NCI-H1092 (cell line): ENCODE measurements around the gene ADCY6.

Source experiments
- DNase-seq: peaks from one replicate; lab custom pipeline; 2025; lab: John Stamatoyannopoulos, UW

Gene ADCY6

GRCh38 chr12:48783432-48783831, 5.5 kb downstream of the ADCY6 start:
- DNase-seq: no peak

- DNase-seq: no peak
Measured at GRCh38 chr12:48782457-48783395, 6.2 kb downstream of the ADCY6 start.

- no peak for DNase-seq
Measured at GRCh38 chr12:48781750-48782456, 7.0 kb downstream of the ADCY6 start.

DNA sequence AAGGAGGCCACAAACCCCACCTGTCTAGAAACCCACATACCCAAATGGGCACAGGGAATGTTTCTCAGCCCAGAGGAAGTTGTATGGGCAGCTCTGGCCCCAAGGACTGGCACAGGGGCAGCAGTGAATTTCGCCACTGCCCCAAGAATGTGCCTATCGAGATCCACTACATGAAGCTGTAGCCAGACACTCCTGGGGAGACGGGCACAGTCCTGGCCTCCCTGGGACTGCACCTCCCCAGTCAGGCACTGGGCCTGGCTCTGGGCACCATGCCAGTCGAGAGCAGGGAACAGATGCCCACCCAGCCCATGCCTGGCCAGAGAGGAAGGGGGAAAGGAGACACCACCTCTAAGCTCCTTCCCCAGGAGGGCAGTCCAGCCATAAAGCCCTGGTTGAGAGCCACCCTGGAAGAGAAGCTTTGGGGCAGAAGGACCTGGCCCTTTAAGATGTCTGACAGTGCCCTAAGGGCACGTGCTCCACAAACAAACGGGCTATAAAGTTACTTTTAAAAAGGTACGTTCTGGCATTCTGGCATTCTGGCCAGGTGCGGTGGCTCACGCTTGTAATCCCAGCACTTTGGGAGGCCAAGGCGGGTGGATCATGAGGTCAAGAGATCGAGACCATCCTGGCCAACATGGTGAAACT, 8.4 kb downstream of the ADCY6 start:
- no peak for DNase-seq

DNA sequence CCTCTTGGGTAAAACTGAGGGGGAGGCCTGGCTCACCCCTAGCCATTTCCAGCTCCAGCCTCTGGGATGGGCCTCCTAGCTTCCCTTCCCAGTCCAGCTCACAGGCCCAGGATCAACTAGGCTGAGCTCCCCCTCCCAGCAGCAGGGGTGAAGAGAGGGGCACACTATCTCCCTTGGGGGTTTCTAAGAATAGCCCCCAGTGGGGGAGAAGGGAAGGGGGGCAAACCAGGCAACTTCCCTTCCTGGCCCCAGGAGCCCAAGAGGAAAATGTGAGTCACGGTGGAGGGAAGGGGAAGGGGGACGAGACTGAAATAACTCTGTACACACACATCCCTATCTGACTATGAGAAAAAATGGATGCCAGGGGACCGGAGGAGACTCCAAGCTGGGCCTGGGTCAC, 9.0 kb downstream of the ADCY6 start:
- DNase-seq: no peak

DNA sequence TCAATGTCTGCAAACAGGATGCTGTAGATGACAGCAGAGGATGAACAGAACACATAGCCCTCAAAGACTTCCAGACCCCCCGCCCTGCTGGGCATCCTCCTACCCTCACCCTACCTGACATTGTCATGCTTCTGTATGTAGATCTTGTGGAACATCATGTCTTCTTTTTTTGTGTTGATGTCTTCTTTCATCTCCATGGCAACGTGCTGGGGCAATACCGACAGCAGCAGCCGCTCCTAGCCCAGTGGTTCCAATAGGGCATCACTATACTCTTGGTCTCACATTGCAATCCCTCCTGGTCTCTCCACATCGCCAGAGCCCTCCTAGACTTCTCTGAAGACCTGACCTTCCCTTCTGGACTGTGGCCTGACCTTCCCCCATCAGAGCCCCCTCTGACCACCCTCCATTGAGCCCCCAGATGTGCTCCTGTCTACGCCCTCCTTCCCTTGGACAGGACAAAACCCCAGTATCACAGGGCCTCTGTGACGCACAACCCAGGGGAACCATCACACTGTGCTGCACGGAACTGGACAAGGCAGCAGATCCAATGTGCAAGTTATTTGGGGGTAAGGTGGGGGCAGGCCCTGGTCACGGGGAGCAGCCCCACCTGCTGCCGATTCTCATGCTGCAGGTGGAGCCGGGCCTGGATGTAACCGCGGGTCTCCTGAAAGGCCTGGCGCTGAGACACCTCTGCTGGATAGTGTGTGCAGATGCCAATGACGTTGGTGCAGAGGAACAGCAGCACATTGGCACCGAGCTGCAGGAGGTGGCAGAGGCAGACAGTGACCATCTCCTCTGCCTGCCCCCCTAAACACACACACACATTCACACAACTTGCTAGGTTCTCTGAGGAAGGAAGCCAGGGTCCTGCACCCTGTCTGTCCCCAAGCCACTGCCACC, 11.1 kb downstream of the ADCY6 start:
- DNase-seq: no peak

DNA sequence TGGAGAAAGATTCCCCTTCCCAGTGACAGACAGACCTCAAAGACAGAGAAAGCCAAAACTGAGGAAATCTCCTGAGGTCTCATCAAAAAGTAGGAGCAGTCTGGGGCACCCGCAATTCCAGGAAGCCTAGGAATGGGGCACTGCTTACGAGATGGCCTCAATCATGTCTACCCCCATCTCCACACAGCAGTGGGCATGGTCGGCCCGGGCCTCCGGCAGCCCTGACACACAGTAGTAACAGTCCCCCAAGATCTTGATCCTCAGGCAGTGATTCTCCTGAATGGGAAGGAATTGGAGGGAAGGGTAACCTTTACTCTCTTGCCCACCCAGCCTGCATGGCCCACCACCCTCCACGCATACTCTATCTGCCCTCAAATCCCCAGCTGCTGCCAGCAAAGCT, 11.9 kb downstream of the ADCY6 start:
- no peak for DNase-seq

GRCh38 chr12:48775991-48776649, 12.8 kb downstream of the ADCY6 start:
- DNase-seq: no peak

DNA sequence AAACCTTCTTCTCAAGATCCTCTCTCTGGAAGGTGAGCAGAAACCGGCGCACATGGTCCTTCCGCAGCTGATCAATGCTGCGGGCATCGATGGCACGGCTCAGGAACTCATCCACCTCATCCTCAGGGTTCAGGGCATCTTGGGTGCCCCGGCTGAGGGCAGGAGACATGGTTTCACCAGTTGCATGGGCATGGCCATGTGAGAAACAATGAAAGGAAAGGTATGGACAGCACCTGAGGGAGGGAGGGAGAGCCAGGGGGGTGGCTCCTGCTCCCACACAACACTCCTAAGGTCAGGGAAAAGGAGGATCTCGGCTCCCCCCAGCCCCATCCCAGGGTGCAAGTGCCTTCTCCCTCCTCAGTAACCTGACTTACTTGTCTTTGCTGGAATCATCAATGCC, 13.6 kb downstream of the ADCY6 start:
- no peak for DNase-seq

GRCh38 chr12:48774516-48774915, 14.4 kb downstream of the ADCY6 start:
- no peak for DNase-seq

DNA sequence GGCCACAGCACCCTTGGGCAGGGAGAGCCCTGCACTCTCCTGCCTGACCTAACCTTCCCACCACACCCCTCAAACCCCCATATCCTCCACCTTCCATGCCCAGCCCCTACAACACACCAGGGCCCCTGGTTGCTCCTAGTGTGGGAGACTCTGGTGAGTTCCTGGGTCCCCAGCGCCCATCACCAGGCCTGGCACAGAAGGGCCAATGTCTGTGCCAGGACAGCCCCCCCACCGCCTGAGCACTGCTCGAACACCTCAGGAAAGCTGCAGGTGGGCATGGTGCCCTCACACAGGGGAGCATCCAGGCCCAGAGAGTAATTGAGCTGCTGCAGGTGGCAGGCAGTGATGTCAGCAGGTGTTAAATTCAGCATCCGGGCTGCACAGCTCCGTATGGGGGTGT, 15.2 kb downstream of the ADCY6 start:
- no peak for DNase-seq

DNA sequence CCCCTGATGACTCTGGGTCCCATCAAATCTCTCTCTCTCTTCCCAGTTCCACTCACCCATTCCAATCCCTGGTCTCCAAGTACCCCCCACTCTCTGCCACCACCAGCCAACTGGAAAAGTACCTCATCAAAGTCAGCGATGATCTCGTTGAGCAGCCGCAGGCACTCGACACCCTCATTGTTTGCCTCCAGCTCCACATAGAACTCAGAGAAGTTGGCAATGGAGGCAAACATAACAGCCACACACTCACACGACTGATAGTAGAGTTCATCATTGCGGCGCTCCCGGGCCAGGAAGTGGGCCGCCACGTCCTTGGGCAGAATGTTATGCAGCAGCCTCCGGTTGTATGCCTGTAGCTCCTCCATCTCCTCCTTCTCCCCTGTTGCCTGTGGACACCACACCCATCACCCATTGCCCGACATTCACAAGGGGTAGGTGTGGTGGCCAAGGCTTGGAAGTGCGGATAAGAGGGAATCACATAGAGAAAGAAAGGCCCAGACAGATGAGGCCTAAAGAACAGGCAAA, 17.2 kb downstream of the ADCY6 start:
- DNase-seq: no peak

DNA sequence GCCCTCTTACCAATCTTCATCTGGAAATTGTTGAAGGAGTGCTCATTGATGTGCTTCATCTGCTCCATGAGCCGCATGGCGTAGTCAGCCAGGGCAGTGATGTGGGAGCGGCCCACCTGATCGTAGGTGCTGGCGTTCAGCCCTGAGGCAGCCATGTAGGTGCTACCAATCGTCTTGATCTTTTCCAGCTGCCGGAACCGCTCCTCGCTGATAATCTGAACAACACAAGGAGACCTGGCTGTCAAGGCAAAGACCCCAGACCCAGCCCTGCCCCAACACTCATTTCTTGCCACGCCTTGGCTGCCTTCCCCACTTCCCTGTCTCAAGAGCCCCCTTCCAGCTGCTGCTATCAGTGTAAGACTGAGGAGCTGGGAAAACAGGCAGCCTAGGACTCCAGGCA, 18.1 kb downstream of the ADCY6 start:
- no peak for DNase-seq

GRCh38 chr12:48768736-48769135, 20.2 kb downstream of the ADCY6 start:
- DNase-seq: no peak

DNA sequence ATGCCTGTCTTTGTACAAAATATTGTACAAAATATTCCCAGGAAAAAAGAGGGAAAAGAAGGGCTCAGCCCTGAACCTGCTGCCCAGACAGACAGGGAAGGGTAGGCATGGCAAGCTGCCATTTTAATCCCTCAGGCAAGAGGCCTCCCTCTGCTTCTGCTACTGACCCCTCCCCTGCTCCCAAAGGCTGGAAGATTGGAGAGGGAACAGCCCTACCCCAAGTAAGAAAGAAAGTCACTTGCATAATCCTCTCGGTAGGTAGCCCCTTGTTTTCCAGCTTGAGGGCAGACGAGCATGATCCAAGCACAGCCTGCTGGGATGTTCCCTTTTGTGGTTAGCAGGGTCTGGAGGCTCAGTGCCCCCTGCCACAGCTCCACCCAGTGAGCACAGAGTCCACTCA, 20.7 kb downstream of the ADCY6 start:
- no peak for DNase-seq

DNA sequence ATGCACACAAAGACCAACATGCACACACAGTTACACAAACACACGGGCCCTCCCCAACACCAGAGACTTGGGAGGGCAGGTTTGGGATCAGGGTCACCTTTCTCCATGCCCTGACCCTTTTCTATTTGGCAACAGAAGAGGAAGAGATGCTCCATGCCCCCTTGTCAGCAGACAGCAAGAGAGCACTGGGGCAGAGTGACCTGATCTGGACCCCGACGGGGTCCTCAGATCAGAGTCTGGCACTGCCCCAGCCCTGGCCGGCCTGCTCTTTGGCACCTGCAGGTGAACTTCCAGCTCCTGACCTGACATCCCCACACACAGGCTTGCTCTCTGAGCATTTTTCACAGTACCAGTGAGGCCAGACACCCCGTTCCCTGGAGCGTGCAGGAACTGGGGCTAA, 21.4 kb downstream of the ADCY6 start:
- DNase-seq: no peak

GRCh38 chr12:48767047-48767446, 21.8 kb downstream of the ADCY6 start:
- no peak for DNase-seq

GRCh38 chr12:48765753-48766162, 23.1 kb downstream of the ADCY6 start:
- DNase-seq: no peak

DNA sequence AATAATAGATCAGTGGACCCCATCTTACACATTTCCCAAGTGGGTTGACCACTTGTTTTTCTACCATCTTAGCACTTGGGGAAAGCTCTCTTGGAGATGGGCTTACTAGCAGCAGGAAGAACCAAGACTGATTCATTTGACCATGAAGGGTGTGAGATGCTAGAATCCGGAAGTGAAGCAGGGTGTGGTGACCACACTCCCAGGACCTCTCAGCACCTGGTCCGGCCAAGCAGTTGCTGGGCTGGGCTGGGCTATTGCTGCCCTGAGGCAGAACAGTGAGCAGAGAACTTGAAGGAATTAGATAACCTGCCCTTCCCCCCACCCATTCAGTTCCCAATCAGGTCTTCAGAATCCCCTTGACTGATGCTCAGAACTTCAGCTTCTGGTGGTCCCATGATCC, 24.4 kb downstream of the ADCY6 start:
- DNase-seq: no peak

DNA sequence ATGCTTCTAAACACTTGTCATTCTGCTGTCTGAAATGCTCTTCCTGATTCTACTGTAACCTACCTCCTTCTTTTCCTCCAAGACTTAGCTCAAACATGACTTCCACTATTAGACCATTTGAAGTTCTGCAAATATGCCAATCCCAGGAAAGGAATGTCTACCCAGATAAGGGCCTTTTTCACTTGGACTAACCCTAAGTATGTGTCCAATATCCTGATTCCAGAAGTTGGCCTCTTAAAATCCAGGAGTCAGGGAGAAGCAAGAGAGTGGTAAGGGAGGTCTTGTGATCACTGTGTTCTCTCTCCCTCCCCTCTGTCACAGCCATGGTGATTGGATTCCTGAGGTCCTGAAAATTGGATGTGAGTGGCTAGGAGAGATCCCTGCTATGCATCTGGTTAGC, 30.2 kb downstream of the ADCY6 start:
- no peak for DNase-seq

GRCh38 chr12:48758186-48758585, 30.7 kb downstream of the ADCY6 start:
- no peak for DNase-seq
